Pulmonary artery endothelial cell (primary cell): ENCODE measurements around the gene TAF1A. TPM values are rescaled to one million over a fixed set of nuclear protein-coding genes. Genes with fewer than 3 reads are reported as not detected.
A peak's percentile ranks its signal among the peaks of the same experiment; 100 is the strongest.
"Not testable (repeated sequence)": the region's sequence is repeated elsewhere in the genome, so short reads cannot be mapped to it uniquely, and the experiment has no call there.

Experiments
- DNase-seq: peaks from one replicate; pipeline ENCODE4 v3.0.0-alpha.2; 2011; ENCODE audit warnings: low read depth, low spot score
- total RNA-seq: library from RNA; depleted of rRNA; stranded (reverse); fragments of >200 nt; gene quantifications from 2 replicates; pipeline ENCODE4 v1.2.3, GENCODE V29; 2014

TAF1A gene
- total RNA-seq = 4.2 and 8.6 TPM in 2 replicates

DNA sequence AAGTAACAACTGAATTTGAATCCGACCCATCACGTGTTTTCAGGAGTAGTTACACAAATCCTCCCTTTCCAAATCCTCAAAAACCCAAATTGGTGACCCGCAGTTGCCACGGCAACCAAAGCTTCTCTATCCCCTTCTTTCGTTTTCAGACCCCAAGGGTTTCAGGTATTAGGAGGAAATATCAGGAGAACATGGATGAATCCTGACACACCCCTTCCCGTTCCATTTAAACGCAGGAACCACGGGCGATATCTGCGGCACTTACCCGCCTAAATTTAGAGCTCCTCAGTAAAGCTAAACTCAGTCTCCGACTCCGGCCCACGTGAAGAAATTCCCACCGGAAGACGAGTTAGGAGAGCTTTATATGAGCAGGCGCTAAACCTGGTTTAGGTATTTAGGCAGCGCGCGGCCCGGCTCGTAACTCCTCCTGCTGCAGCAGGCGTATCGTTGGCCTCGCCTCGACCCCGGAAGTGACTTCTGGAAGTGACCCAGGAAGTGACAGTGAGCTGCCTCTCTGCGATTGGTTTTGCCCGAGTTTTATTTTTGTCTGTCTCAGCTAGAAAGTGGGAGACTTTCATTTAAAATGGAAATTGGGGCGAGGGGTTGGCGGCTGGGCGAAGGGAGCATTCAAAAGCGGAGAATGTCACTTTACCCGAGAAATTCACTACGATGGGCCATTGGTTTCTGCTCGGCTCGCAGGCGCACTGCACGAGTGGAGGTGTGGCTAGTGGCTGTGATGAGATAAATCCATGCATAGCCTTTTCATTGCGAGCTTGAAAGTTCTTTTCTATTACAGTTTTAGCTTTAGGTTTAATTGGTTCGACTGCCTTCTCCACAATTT, at the start of gene TAF1A:
Gene TAF1A (minus strand): TSS at position 472 of the 841 bp plus-strand sequence.
- DNase-seq = peak; percentile 17

DNA sequence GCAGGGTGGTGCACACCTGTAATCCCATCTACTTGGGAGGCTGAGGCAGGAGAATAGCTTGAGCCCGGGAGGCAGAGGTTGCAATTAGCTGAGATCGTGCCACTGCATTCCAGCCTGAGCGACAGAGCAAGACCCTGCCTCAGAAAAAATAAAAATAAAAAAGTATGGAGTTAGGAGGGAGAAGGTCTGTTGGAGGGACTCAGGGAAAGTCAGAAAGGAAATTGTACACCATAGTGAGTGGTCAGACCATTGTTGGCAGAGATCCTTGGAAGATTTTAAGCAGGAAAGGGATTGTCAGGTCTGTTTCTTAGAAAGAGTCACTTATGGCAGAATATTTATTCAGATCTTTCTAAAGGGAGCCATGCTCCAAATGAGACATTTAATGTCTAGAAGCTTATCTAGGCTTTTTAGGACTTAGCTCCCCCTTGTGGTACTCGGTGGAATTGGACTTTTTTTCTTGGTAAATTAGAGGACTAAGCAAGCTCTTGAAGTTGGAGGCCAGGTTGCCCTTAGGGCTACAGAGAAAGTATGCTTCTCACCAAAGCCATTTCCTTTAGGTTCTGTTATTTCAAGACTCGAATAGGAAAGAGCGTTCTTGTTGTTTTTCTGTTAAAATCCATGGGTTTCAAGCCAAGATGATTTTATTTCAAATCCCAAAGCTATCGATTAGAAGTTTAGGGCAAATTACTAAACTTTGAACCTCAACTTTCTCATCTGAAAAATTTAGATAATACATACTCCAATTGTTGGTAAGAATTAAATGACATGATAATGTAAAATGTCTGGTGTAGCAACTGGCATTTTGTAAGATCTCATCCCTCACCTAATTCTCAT, 44.7 kb upstream of the TAF1A start:
- DNase-seq = peak; percentile 74

- DNase-seq = no peak
These were observed 43.0 kb upstream of the TAF1A start for GRCh38 chr1:222632749-222633148.

DNA sequence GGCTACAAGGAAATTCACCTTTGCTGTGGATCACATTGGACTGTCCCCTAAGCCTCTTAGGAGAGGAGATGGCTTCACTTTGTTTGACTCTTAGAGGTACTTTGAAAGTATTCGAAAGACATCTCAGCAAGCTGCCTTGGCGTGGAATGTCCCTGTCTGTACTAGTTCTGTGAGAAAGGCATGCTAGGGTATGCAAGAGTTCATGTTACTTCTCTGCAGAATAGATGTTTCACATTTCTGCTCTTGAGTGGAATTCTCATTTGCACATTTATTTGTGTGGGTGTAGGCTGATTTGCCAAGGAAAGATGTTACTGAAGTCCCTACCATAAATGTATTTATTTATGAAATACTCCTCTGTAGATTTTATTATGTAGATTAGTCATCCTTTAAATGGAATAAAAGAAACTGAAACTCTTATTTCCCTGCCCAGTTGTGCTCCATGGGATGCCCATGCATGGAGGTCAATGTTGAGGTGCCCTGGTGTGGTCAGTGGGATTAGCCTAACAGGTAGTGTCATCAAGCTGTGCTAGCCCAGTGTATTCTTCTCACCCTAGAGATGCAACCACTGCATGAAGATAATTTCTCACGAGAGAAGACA, 42.0 kb upstream of the TAF1A start:
- no peak for DNase-seq

DNA sequence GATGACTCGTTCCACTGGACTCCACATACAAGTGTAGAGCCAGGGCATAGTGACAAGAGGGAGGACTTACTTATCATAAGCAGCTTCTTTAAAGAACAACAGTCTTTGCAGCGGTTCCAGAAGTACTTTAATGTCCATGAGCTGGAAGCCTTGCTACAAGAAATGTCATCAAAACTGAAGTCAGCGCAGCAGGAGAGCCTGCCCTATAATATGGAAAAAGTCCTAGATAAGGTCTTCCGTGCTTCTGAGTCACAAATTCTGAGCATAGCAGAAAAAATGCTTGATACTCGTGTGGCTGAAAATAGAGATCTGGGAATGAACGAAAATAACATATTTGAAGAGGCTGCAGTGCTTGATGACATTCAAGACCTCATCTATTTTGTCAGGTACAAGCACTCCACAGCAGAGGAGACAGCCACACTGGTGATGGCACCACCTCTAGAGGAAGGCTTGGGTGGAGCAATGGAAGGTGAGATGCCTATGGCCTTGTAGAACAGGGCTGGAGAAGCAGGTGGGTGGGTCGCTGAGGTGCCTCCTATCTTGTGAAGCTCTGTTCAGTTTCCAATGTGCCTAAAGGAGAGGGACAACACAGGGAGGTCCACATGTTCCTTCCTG, 40.3 kb upstream of the TAF1A start:
- DNase-seq = no peak

DNA sequence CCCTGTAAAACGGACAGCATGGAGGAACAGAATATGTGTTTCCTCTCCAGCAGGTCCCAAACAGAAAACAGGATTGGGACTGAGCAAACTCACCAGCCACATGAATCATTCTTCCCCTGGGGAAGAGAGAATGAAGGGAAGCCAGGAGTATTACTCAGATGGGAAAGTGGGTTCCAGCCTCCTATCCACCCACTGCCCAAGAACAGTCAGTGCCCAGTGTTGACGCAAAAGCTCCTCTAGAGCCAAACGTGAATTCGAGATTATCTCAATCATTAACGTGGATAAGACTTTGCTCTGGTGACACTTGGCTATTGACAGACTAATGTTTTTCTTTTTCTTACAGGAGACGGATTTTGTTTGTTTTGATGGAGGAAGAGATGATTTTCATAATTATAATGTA, 37.5 kb upstream of the TAF1A start:
- peak; percentile 51 for DNase-seq

DNA sequence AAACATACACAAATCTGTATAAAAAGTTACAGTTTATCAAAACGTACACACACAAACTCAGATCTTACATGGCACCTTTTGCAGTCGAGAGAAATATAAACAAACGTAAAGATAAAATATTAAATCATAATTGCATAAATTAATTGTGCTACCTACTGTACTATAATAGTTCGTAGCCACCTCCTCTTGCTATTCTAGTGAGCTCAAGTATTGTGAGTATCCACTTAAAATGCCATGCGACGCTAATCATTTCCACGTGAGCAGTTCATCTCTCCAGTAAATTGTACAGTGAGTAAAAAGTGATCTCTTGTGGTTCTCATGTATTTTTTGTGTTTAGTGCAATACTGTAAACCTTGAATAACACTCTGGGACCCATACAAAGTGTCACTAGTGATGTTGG, 34.5 kb upstream of the TAF1A start:
- no peak for DNase-seq

- no peak for DNase-seq
These were observed 33.7 kb upstream of the TAF1A start for GRCh38 chr1:222623458-222623857.

GRCh38 chr1:222622765-222623164, 33.0 kb upstream of the TAF1A start:
- DNase-seq = no peak

GRCh38 chr1:222620566-222620965, 30.8 kb upstream of the TAF1A start:
- DNase-seq = no peak

DNA sequence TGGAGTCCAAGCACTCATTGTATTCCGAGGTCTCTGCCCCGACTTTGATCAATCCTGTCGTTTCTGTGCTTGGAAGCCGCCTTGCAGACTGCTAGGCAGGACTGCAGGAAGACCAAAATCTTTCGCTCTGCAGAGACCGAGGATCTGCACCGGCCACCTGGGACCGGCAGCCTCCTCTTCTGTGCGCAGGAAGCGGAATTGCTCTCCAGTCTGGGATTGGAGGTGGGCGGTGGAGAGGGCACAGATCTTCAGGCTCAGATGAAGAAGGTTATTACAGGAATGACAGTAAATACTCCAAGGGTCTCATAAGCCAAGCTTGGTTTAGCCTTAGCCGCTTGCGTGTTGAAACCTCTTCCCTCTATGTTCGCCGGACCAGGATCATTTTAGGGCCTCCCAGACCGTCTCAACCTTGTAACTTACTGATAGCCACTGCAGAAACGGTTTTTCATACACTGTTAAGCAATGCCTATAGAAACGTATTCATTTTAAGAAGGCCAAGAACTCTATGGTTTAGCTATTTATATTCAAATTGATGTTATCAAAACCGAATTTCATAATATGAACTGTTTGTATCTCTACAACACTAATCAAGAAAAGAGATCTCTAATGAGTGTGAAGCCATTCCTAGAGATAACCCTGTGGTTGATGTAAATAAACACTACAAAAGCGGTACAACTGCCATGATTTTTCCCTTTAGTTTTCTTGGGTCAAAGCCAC, 29.3 kb upstream of the TAF1A start:
- DNase-seq = no peak

DNA sequence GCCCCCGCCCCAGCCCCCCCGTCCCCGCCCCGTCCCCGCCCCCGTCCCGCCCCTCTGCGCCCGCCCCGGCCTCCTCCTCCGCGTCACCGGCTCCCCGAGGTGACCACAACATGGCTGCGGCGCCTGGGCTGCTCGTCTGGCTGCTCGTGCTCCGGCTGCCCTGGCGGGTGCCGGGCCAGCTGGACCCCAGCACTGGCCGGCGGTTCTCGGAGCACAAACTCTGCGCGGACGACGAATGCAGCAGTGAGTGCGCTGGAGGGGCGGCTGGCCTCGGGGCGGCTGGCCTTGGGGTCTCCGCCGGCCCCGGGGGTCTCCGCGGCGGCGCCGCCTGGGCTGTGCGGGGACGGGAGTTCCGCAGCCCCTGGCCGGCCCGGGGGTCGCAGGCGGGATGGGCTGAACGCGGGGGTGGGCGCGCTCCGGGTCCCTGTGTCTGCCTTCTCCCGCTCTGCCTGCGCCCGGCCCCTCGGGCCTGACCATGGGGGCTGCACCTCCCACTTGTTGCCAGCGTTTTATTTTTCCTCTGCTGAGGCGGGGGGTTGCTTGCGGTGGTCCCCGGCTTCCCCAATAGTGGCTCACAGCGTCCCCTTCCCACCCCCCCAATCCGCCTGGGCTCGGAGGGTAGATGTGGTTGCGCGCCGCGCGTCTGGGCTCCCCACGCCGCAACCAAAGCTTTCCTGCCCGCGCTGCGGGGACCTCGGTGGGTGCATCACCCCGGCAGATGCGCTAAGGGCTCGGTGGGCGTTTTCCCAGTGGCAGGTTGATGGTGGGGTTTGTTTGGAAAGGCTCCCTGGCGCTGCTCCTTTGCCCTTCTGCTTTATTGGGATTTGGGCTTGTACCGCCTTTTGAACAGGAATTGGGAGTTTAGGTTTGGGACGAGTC, 28.5 kb upstream of the TAF1A start, which contains the start of gene MIA3:
Gene MIA3 (plus strand): TSS at position 97 of the 879 bp plus-strand sequence. CDS start 14 bp downstream, at position 111.
- no peak for DNase-seq

- peak; percentile 76 for DNase-seq
These were observed 27.7 kb upstream of the TAF1A start for GRCh38 chr1:222617367-222617951.

DNA sequence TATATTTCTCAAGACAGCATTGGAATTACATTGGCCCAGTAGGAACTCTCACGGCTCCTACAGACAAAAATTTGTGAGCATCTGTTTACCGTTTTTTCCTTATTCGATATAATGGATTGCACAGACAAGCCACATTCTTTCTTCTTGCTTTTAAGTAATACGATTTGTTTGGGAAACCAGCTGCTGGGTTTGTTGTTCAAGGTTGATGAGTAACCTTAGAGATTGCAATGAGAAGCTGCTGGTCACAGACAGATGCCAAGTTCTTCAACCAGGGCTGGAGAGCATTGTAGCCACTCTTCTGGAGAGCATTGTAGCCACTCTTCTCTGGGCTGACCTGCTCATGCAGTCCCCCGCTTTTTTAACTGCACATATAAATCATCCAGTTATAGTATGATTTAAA, 26.8 kb upstream of the TAF1A start:
- no peak for DNase-seq

DNA sequence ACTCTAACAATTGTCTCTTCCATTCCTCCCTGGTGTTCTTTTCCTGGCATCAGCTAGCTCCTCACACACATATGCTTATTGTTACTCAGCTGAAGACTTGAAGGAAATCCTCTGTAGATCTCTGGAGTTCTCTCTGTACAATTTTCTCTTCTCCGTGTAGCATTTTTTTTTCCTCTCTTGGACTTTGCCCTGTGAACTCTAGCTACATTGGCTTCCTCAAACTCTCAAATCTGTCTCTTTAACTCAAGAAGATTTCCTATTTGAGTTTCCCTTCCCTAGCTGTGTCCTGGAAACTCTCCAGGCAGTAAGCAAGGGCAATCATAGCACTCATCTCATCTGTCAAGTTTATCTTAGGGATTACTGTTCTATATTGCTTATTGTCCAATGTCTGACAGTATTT, 23.9 kb upstream of the TAF1A start:
- no peak for DNase-seq

DNA sequence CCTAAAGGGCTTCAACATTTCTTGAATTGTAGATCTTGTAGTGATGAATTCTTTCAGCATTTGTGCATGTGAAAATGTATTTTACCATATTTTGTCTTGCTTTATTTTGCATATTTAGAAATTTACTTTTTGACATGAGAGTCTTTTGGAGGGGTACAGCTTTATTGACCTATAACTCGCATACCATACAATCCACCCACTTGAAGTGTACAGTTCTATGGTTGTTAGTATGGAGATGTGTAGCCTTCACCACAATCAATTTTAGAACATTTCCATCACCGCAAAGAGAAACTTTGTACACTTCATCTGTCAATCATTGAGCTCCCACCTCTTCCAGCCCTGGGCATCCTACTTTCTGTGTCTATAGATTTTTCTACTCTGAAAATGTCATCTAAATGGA, 21.0 kb upstream of the TAF1A start:
- no peak for DNase-seq

- DNase-seq = not testable (repeated sequence)
These were observed 19.4 kb upstream of the TAF1A start for GRCh38 chr1:222609111-222609510.

GRCh38 chr1:222606757-222607156, 17.0 kb upstream of the TAF1A start:
- no peak for DNase-seq

- DNase-seq = no peak
These were observed 11.5 kb upstream of the TAF1A start for GRCh38 chr1:222601257-222601656.

GRCh38 chr1:222600281-222600680, 10.5 kb upstream of the TAF1A start:
- no peak for DNase-seq
